Measurements from ENCODE around the gene MFN2. TPM values are rescaled to one million over a fixed set of nuclear protein-coding genes. Genes with fewer than 3 reads are reported as not detected.

The MFN2 gene
- total RNA-seq, 1 donor from 2014 or later = 29.6 TPM

DNA sequence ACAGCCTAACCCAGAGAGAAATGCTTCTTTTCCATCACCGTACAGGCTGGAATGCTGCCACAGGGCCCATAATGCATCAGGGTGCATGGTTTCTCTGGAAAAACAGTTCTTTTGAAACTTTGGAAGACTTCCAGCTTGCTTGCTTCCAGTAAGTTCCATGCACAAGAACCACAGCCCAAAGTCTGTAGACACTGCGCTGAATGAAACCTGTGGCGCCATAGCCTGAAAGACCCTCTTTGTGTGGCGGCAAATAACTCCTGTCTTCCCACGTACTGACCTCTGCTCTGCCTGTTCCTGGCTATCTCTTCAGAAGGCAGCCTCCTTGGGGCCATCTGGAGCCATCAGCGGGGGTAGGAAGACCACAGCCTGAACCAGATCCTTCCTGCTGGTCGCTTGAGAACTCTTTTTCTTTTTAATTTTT lies 54.1 kb downstream of the MFN2 start:
- H3K79me2 ChIP-seq (ENCODE audit: low read depth) = no peaks in the 10 kb centered on the region
- peaks cover 5% of the 10 kb centered on the region for H3F3A ChIP-seq (ENCODE audit: low read depth)
- no peak for TF ChIP-seq EZH2 (IDR thresholded peaks at IDR 0.05)
- TF ChIP-seq, protein P1, sequence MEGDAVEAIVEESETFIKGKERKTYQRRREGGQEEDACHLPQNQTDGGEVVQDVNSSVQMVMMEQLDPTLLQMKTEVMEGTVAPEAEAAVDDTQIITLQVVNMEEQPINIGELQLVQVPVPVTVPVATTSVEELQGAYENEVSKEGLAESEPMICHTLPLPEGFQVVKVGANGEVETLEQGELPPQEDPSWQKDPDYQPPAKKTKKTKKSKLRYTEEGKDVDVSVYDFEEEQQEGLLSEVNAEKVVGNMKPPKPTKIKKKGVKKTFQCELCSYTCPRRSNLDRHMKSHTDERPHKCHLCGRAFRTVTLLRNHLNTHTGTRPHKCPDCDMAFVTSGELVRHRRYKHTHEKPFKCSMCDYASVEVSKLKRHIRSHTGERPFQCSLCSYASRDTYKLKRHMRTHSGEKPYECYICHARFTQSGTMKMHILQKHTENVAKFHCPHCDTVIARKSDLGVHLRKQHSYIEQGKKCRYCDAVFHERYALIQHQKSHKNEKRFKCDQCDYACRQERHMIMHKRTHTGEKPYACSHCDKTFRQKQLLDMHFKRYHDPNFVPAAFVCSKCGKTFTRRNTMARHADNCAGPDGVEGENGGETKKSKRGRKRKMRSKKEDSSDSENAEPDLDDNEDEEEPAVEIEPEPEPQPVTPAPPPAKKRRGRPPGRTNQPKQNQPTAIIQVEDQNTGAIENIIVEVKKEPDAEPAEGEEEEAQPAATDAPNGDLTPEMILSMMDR (IDR thresholded peaks at IDR 0.05) = no peak
- TF ChIP-seq EZH2phosphoT487 (IDR thresholded peaks at IDR 0.05) = no peak
- peaks cover under 1% of the 10 kb centered on the region for H3K4me1 ChIP-seq
- H3K9me3 ChIP-seq (ENCODE audit: low read depth) = no peaks in the 10 kb centered on the region
- H3K4me3 ChIP-seq = no peak overlapping the region
- H2AFZ ChIP-seq (replicated peaks) = no peak overlapping the region
- H4K20me1 ChIP-seq (ENCODE audit: low read depth) = peaks cover 4% of the 10 kb centered on the region
- H3K4me1 Mint-ChIP-seq = peaks cover 21% of the 10 kb centered on the region
- no peak overlapping the region for H3K9ac ChIP-seq
- H3K4me2 ChIP-seq = no peak overlapping the region
- H3K9me3 Mint-ChIP-seq = no peaks in the 10 kb centered on the region
- no peaks in the 10 kb centered on the region for H3K36me3 ChIP-seq
- no peak for DNase-seq (ENCODE audit: low spot score)
- H3K36me3 Mint-ChIP-seq = peaks cover 4% of the 10 kb centered on the region
- H3K27ac ChIP-seq = no peak overlapping the region
- no peaks in the 10 kb centered on the region for H3K27me3 ChIP-seq
- H3K4me3 Mint-ChIP-seq = no peak overlapping the region
- no peak overlapping the region for H3K27ac Mint-ChIP-seq
- peaks cover 2% of the 10 kb centered on the region for H3K27me3 Mint-ChIP-seq (ENCODE audit: insufficient read depth, low read depth)

DNA sequence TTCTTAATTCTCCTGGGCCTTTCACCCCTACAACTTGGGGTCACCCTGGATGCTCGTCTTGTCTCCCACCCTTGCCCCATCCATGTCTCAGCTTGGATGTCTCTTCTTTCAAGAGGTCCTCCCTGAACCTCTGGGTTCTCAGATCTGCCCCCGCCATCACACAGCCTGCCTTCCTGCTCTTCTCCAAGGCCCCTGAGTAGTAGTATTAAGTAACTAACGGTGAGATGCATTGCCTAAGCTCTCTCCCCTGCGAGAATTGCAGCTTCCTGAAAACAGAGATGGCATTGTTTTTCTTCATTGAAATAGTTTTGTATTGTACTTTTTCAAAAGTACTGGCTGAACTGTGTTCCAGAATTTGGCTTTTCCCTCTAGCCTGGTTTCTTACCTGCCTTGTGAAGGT lies 55.1 kb downstream of the MFN2 start:
- Histone ChIP-seq H3K79me2 (ENCODE audit: low read depth) (no peaks in the 10 kb centered on the region), H3F3A (ENCODE audit: low read depth) (peaks cover 5% of the 10 kb centered on the region), H3K4me3 (no peak overlapping the region), H3K4me2 (no peak overlapping the region), H3K9me3 (ENCODE audit: low read depth) (no peaks in the 10 kb centered on the region), H4K20me1 (ENCODE audit: low read depth) (peaks cover 4% of the 10 kb centered on the region), H2AFZ (replicated peaks) (no peak overlapping the region), H3K27ac (no peak overlapping the region), H3K36me3 (no peaks in the 10 kb centered on the region), H3K4me1 (peaks cover 8% of the 10 kb centered on the region), H3K27me3 (no peaks in the 10 kb centered on the region), H3K9ac (no peak overlapping the region)
- Mint-ChIP-seq H3K4me3 (no peak overlapping the region), H3K9me3 (no peaks in the 10 kb centered on the region), H3K27ac (peak overlapping the region; percentile 45), H3K27me3 (ENCODE audit: insufficient read depth, low read depth) (peaks cover 2% of the 10 kb centered on the region), H3K36me3 (peaks cover 4% of the 10 kb centered on the region), H3K4me1 (peaks cover 22% of the 10 kb centered on the region)
- no peak for TF ChIP-seq EZH2 (IDR thresholded peaks at IDR 0.05)
- TF ChIP-seq EZH2phosphoT487 (IDR thresholded peaks at IDR 0.05) = no peak
- TF ChIP-seq, protein P1 (IDR thresholded peaks at IDR 0.05) = no peak
- no peak for DNase-seq (ENCODE audit: low spot score)

- Histone ChIP-seq H3K27ac (no peak overlapping the region), H3F3A (ENCODE audit: low read depth) (peaks cover 5% of the 10 kb centered on the region), H3K9me3 (ENCODE audit: low read depth) (no peaks in the 10 kb centered on the region), H3K4me2 (no peak overlapping the region), H3K4me3 (no peak overlapping the region), H2AFZ (replicated peaks) (no peak overlapping the region), H3K9ac (no peak overlapping the region), H3K36me3 (no peaks in the 10 kb centered on the region), H4K20me1 (ENCODE audit: low read depth) (no peaks in the 10 kb centered on the region), H3K4me1 (peaks cover 14% of the 10 kb centered on the region), H3K79me2 (ENCODE audit: low read depth) (no peaks in the 10 kb centered on the region), H3K27me3 (no peaks in the 10 kb centered on the region)
- TF ChIP-seq EZH2phosphoT487 (IDR thresholded peaks at IDR 0.05) (no peak), EZH2 (IDR thresholded peaks at IDR 0.05) (no peak)
- TF ChIP-seq, protein P1 (IDR thresholded peaks at IDR 0.05) = no peak
- peaks cover 23% of the 10 kb centered on the region for H3K4me1 Mint-ChIP-seq
- DNase-seq (ENCODE audit: low spot score) = no peak
- peak overlapping the region; percentile 55 for H3K4me3 Mint-ChIP-seq
- H3K27ac Mint-ChIP-seq = peak overlapping the region; percentile 37
- peaks cover 2% of the 10 kb centered on the region for H3K27me3 Mint-ChIP-seq (ENCODE audit: insufficient read depth, low read depth)
- H3K36me3 Mint-ChIP-seq = peaks cover 4% of the 10 kb centered on the region
- no peaks in the 10 kb centered on the region for H3K9me3 Mint-ChIP-seq
Observed at GRCh38 chr1:12037486-12038355, 57.5 kb downstream of the MFN2 start.
